GM18519 (cell line): ENCODE data around the gene TOR1AIP1.
"Not testable (repeated sequence)": the region's sequence is repeated elsewhere in the genome, so short reads cannot be mapped to it uniquely, and the experiment has no call there.

Source experiments
- ATAC-seq: cut with Tn5 transposase; IDR thresholded peaks from one replicate; pipeline ENCODE4 v1.9.1; 2021; ENCODE audit warnings: mild to moderate bottlenecking, moderate library complexity; ENCODE audit not compliant: unreplicated experiment, low FRiP score

TOR1AIP1 gene

GRCh38 chr1:179930867-179931266 is 48.8 kb downstream of the TOR1AIP1 start:
- ATAC-seq = no peak

GRCh38 chr1:179933219-179933618 is 51.1 kb downstream of the TOR1AIP1 start:
- ATAC-seq = no peak

- ATAC-seq = no peak
Measured at GRCh38 chr1:179935909-179936496, 53.9 kb downstream of the TOR1AIP1 start.

- no peak for ATAC-seq
Measured at GRCh38 chr1:179937668-179938254, 55.7 kb downstream of the TOR1AIP1 start.

- no peak for ATAC-seq
Measured at GRCh38 chr1:179938752-179939151, 56.7 kb downstream of the TOR1AIP1 start.

- no peak for ATAC-seq
Measured at GRCh38 chr1:179939941-179940340, 57.9 kb downstream of the TOR1AIP1 start.

GRCh38 chr1:179941454-179941853 is 59.4 kb downstream of the TOR1AIP1 start:
- ATAC-seq = no peak

GRCh38 chr1:179950651-179951050 is 68.6 kb downstream of the TOR1AIP1 start:
- ATAC-seq = no peak

- no peak for ATAC-seq
Measured at GRCh38 chr1:179951383-179952144, 69.5 kb downstream of the TOR1AIP1 start.

- ATAC-seq = no peak
Measured at GRCh38 chr1:179952186-179952585, 70.1 kb downstream of the TOR1AIP1 start.

GRCh38 chr1:179953974-179954492 is 71.9 kb downstream of the TOR1AIP1 start:
- peak; percentile 5 for ATAC-seq

- peak; percentile 88 for ATAC-seq
Measured at GRCh38 chr1:179954493-179955286, 72.6 kb downstream of the TOR1AIP1 start, which contains the start of gene CEP350. CEP350 (plus strand) TSS chr1:179954810; CDS start chr1:179986182, 31,372 bp downstream.

GRCh38 chr1:179955287-179955680 is 73.2 kb downstream of the TOR1AIP1 start:
- no peak for ATAC-seq

- no peak for ATAC-seq
Measured at GRCh38 chr1:179955731-179956130, 73.6 kb downstream of the TOR1AIP1 start.

GRCh38 chr1:179958359-179958758 is 76.3 kb downstream of the TOR1AIP1 start:
- no peak for ATAC-seq

- ATAC-seq = not testable (repeated sequence)
Measured at GRCh38 chr1:179962168-179962567, 80.1 kb downstream of the TOR1AIP1 start.

- ATAC-seq = no peak
Measured at GRCh38 chr1:179966551-179966950, 84.5 kb downstream of the TOR1AIP1 start.

GRCh38 chr1:179968284-179968993 is 86.4 kb downstream of the TOR1AIP1 start:
- no peak for ATAC-seq

- no peak for ATAC-seq
Measured at GRCh38 chr1:179968994-179969919, 87.2 kb downstream of the TOR1AIP1 start.
